HG03432 (cell line): ENCODE data around the gene RCN1.
"Not testable (repeated sequence)": the region's sequence is repeated elsewhere in the genome, so short reads cannot be mapped to it uniquely, and the experiment has no call there.

Experiments used
- ATAC-seq: cut with Tn5 transposase; IDR thresholded peaks from one replicate; pipeline ENCODE4 v1.9.1; 2021; ENCODE audit warnings: mild to moderate bottlenecking, moderate library complexity; ENCODE audit not compliant: unreplicated experiment

The RCN1 gene

GRCh38 chr11:32109592-32109991 lies 18.7 kb downstream of the RCN1 start:
- no peak for ATAC-seq

GRCh38 chr11:32110795-32111194 lies 19.9 kb downstream of the RCN1 start:
- ATAC-seq = no peak

- no peak for ATAC-seq
Observed at GRCh38 chr11:32113200-32113919, 22.5 kb downstream of the RCN1 start.

GRCh38 chr11:32113920-32114203 lies 23.0 kb downstream of the RCN1 start:
- no peak for ATAC-seq

GRCh38 chr11:32115446-32115845 lies 24.6 kb downstream of the RCN1 start:
- no peak for ATAC-seq

- no peak for ATAC-seq
Observed at GRCh38 chr11:32116668-32117067, 25.8 kb downstream of the RCN1 start.

GRCh38 chr11:32118025-32118974 lies 27.4 kb downstream of the RCN1 start:
- no peak for ATAC-seq

GRCh38 chr11:32119139-32119538 lies 28.3 kb downstream of the RCN1 start:
- not testable (repeated sequence) for ATAC-seq

GRCh38 chr11:32121012-32121411 lies 30.1 kb downstream of the RCN1 start:
- no peak for ATAC-seq

GRCh38 chr11:32122200-32122599 lies 31.3 kb downstream of the RCN1 start:
- ATAC-seq = no peak

GRCh38 chr11:32131321-32131720 lies 40.4 kb downstream of the RCN1 start:
- ATAC-seq = no peak

GRCh38 chr11:32136657-32137056 lies 45.8 kb downstream of the RCN1 start:
- no peak for ATAC-seq

- no peak for ATAC-seq
Observed at GRCh38 chr11:32137263-32137662, 46.4 kb downstream of the RCN1 start.

GRCh38 chr11:32137869-32138268 lies 47.0 kb downstream of the RCN1 start:
- ATAC-seq = peak; percentile 59

- ATAC-seq = no peak
Observed at GRCh38 chr11:32138902-32139301, 48.0 kb downstream of the RCN1 start.

- no peak for ATAC-seq
Observed at GRCh38 chr11:32139896-32140520, 49.1 kb downstream of the RCN1 start.

GRCh38 chr11:32141745-32142546 lies 51.1 kb downstream of the RCN1 start:
- ATAC-seq = no peak

- ATAC-seq = no peak
Observed at GRCh38 chr11:32143378-32143777, 52.5 kb downstream of the RCN1 start.

- no peak for ATAC-seq
Observed at GRCh38 chr11:32145282-32145681, 54.4 kb downstream of the RCN1 start.

- no peak for ATAC-seq
Observed at GRCh38 chr11:32148895-32149294, 58.0 kb downstream of the RCN1 start.

GRCh38 chr11:32149748-32150147 lies 58.9 kb downstream of the RCN1 start:
- ATAC-seq = no peak
